SK-N-SH (cell line): ENCODE data around the gene ZNF827. TPM values are rescaled to one million over a fixed set of nuclear protein-coding genes. Genes with fewer than 3 reads are reported as not detected.

Source experiments
- CTCF ChIA-PET: fragments of 300-600, 350-600 bp; formaldehyde crosslinking; extraction: SDS; loops from one replicate; lab custom pipeline; 2021; lab: Yijun Ruan, JAX
- POLR2A ChIA-PET: fragments of 350-600 bp; sonication (Branson Sonifier 250); formaldehyde crosslinking; extraction: SDS; loops from one replicate; lab custom pipeline; 2020; ENCODE audit warnings: antibody characterized with exemption, inconsistent platforms; lab: Yijun Ruan, JAX
- DNase-seq: peaks from one replicate; pipeline ENCODE4 v3.0.0; 2012
- H2AFZ ChIP-seq: fragments of 200-600 bp; sonication (generic); 2 replicates; pipeline ENCODE4 v1.8.1; 2016; ENCODE audit warnings: antibody characterized with exemption, mild to moderate bottlenecking, low read depth
- H3F3A ChIP-seq: fragments of 200-600 bp; sonication (generic); replicated peaks from 2 replicates; pipeline ENCODE3; 2016; ENCODE audit warnings: antibody characterized with exemption, mild to moderate bottlenecking; ENCODE audit not compliant: insufficient read depth
- H3K27ac ChIP-seq, 2 experiments: fragments of 200-500 bp in 1 of 2; fragments of 200-600 bp in 1 of 2; sonication (Bioruptor generic) in 1 of 2; sonication (generic), shearing (Covaris generic) in 1 of 2; 2 replicates each; pipeline versions ENCODE4 v1.5.1 to v1.6.1; 2014 to 2016; ENCODE audit warnings: low read depth in 2 of 2, inconsistent platforms in 1 of 2, low read length in 1 of 2, mild to moderate bottlenecking in 1 of 2, mixed read lengths in 1 of 2
- H3K27me3 ChIP-seq: fragments of 200-600 bp; sonication (generic), shearing (Covaris generic); 2 replicates; pipeline ENCODE4 v1.6.1; 2016; ENCODE audit warnings: mixed run types; ENCODE audit not compliant: insufficient read depth
- H3K36me3 ChIP-seq, 2 experiments: fragments of 200-500 bp in 1 of 2; fragments of 200-600 bp in 1 of 2; sonication (Bioruptor generic) in 1 of 2; sonication (generic) in 1 of 2; replicated peaks in 1 of 2; 2 replicates each; pipeline versions ENCODE3 to v1.5.1; 2014 to 2016; ENCODE audit warnings: low read length in 1 of 2, mild to moderate bottlenecking in 1 of 2; ENCODE audit not compliant: insufficient read depth in 2 of 2, control insufficient read depth in 1 of 2
- H3K4me1 ChIP-seq, 2 experiments: fragments of 200-500 bp in 1 of 2; fragments of 200-600 bp in 1 of 2; sonication (Bioruptor generic) in 1 of 2; sonication (generic), shearing (Covaris generic) in 1 of 2; 2 replicates each; pipeline versions ENCODE4 v1.5.1 to v1.6.1; 2014 to 2016; ENCODE audit warnings: low read depth in 1 of 2, low read length in 1 of 2, mixed run types in 1 of 2; ENCODE audit not compliant: insufficient read depth in 2 of 2, control insufficient read depth in 1 of 2
- H3K4me2 ChIP-seq: fragments of 200-600 bp; sonication (generic), shearing (Covaris generic); 2 replicates; pipeline ENCODE4 v1.6.1; 2017; ENCODE audit warnings: mixed run types
- H3K4me3 ChIP-seq, 2 experiments: fragments of 200-500 bp in 1 of 2; fragments of 200-600 bp in 1 of 2; sonication (Bioruptor generic) in 1 of 2; sonication (generic), shearing (Covaris generic) in 1 of 2; 2 replicates each; pipeline versions ENCODE4 v1.5.1 to v1.8.1; 2014 to 2016; ENCODE audit warnings: low read depth in 2 of 2, inconsistent platforms in 1 of 2, low read length in 1 of 2, mild to moderate bottlenecking in 1 of 2, mixed read lengths in 1 of 2, moderate library complexity in 1 of 2
- H3K79me2 ChIP-seq: fragments of 200-600 bp; sonication (generic); 2 replicates; pipeline ENCODE4 v1.8.1; 2017; ENCODE audit warnings: mild to moderate bottlenecking; ENCODE audit not compliant: insufficient read depth
- H3K9ac ChIP-seq: fragments of 200-600 bp; sonication (generic); 2 replicates; pipeline ENCODE4 v1.6.1; 2017; ENCODE audit warnings: mixed run types
- H3K9me2 ChIP-seq: fragments of 200-600 bp; sonication (generic); 2 replicates; pipeline ENCODE4 v1.6.1; 2017; ENCODE audit warnings: mixed run types
- H3K9me3 ChIP-seq: fragments of 200-600 bp; sonication (generic); 2 replicates; pipeline ENCODE4 v1.6.1; 2017; ENCODE audit warnings: mixed run types, mild to moderate bottlenecking, moderate library complexity
- H4K20me1 ChIP-seq: fragments of 200-600 bp; sonication (generic); 2 replicates; pipeline ENCODE4 v1.6.1; 2017; ENCODE audit warnings: mild to moderate bottlenecking, mixed run types; ENCODE audit not compliant: insufficient read depth
- ELF1 ChIP-seq: IDR thresholded peaks from 2 replicates; pipeline ENCODE4 v1.4.0; 2012
- EP300 ChIP-seq, 2 experiments: IDR thresholded peaks; 2 replicates each; pipeline versions ENCODE4 v1.4.0 to v1.6.1; 2012; ENCODE audit warnings: borderline replicate concordance in 1 of 2, low read depth in 1 of 2, low read length in 1 of 2
- EZH2phosphoT487 ChIP-seq: fragments of 200-600 bp; sonication (generic); IDR thresholded peaks from 2 replicates; pipeline ENCODE4 v1.6.1; 2017; ENCODE audit warnings: low read depth, mixed run types, mild to moderate bottlenecking, antibody characterized with exemption, moderate library complexity, borderline replicate concordance
- FOXJ3 ChIP-seq: sonication (generic); formaldehyde crosslinking; IDR thresholded peaks from 2 replicates; pipeline ENCODE4 v1.5.1; 2020; ENCODE audit warnings: mild to moderate bottlenecking, missing genetic modification reagents
- FOXM1 ChIP-seq: IDR thresholded peaks from 2 replicates; pipeline ENCODE4 v1.4.0; 2012; ENCODE audit warnings: low read depth, mild to moderate bottlenecking
- GABPA ChIP-seq: IDR thresholded peaks from 2 replicates; pipeline ENCODE4 v1.4.0; 2012; ENCODE audit warnings: low read depth, mild to moderate bottlenecking
- GATA2 ChIP-seq: sonication (generic); formaldehyde crosslinking; IDR thresholded peaks from 2 replicates; pipeline ENCODE4 v1.5.0; 2020; ENCODE audit warnings: mild to moderate bottlenecking, missing genetic modification reagents
- JUND ChIP-seq: IDR thresholded peaks from 2 replicates; pipeline ENCODE4 v1.4.0; 2012
- MEF2A ChIP-seq: IDR thresholded peaks from 2 replicates; pipeline ENCODE4 v1.4.0; 2012; ENCODE audit warnings: low read depth, borderline replicate concordance
- MXI1 ChIP-seq: IDR thresholded peaks from 2 replicates; pipeline ENCODE4 v1.6.1; 2012; ENCODE audit warnings: mild to moderate bottlenecking, low read depth, low read length, improper control_type of control experiment
- NRF1 ChIP-seq: IDR thresholded peaks from 2 replicates; pipeline ENCODE4 v1.6.1; 2012; ENCODE audit warnings: low read depth, mild to moderate bottlenecking, low read length
- RCOR1 ChIP-seq: fragments of 150-350 bp; IDR thresholded peaks from 2 replicates; pipeline ENCODE4 v1.6.1; 2017; ENCODE audit warnings: antibody characterized with exemption, low read length
- RFX5 ChIP-seq: IDR thresholded peaks from 2 replicates; pipeline ENCODE4 v1.6.1; 2012; ENCODE audit warnings: mild to moderate bottlenecking, improper control_type of control experiment, low read length
- TAF1 ChIP-seq: IDR thresholded peaks from 2 replicates; pipeline ENCODE4 v1.6.1; 2012; ENCODE audit warnings: low read depth, mild to moderate bottlenecking, low read length, moderate library complexity, borderline replicate concordance
- TCF12 ChIP-seq: IDR thresholded peaks from 2 replicates; pipeline ENCODE4 v1.4.0; 2012
- TEAD4 ChIP-seq: IDR thresholded peaks from 2 replicates; pipeline ENCODE4 v1.4.0; 2012; ENCODE audit warnings: mild to moderate bottlenecking, borderline replicate concordance; ENCODE audit not compliant: insufficient read depth
- WGBS: methylation state at CpG from one replicate; pipeline ENCODE4 v1.1.6; 2017; ENCODE audit warnings: low lambda C conversion rate; 5-methylcytosine and 5-hydroxymethylcytosine counted together
- polyA plus RNA-seq, 3 experiments: library from polyadenylated mRNA; depleted of rRNA; stranded (reverse); fragments of >200 nt; gene quantifications; 2 replicates each; pipeline ENCODE4 v1.2.3, GENCODE V29; 2012
- TF ChIP-seq, protein P1 (sequence below): IDR thresholded peaks from 2 replicates; pipeline ENCODE4 v1.4.0; 2012; ENCODE audit warnings: low read depth
- TF ChIP-seq, protein P2 (sequence below): fragments of 150-350 bp; IDR thresholded peaks from 2 replicates; pipeline ENCODE4 v1.6.1; 2017; ENCODE audit warnings: antibody characterized with exemption, low read length, low read depth, borderline replicate concordance
- TF ChIP-seq, protein P3 (sequence below): IDR thresholded peaks from 2 replicates; pipeline ENCODE4 v1.4.0; 2012; ENCODE audit warnings: low read depth, borderline replicate concordance

ZNF827 gene
- polyA plus RNA-seq, 1 of the 3 experiments (the other 2 are of a cell fraction): 23.2 TPM

DNA sequence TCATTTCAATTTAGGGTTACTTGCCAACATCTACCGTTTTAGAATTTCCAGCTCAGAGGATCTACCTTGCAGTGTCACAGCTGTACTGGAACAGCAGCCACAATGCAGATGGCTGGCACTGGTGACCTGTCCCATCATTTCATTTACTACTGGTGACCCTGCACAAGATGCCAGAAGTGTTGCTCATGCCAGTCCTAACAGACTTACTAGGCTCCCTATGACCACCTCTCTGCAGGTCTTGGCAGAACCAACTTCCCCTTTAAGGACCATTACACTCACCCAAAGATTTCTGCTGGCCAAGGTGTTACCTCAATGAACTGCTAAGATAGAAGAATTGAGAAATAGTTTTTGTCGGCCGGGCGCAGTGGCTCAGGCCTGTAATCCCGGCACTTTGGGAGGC, 151.8 kb downstream of the ZNF827 start:
- 94% methylated on average over 5 of the region's 5 CpGs for WGBS
- ChIA-PET POLR2A (no interaction called here), CTCF (no interaction called here)
- DNase-seq: no peak
- no peaks in the 10 kb centered on the region for H3K27me3 ChIP-seq
- no peak overlapping the region for H3K9ac ChIP-seq
- peaks cover 8 to 17% of the 10 kb centered on the region in 2 experiments for H3K36me3 ChIP-seq
- H3K27ac ChIP-seq: no peak overlapping the region
- TF ChIP-seq GABPA: no peak
- no peak for TF ChIP-seq TAF1
- TF ChIP-seq MXI1: no peak
- TF ChIP-seq, protein P1, sequence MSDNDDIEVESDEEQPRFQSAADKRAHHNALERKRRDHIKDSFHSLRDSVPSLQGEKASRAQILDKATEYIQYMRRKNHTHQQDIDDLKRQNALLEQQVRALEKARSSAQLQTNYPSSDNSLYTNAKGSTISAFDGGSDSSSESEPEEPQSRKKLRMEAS: no peak
- no peak for TF ChIP-seq FOXJ3 (CRISPR knock-in tag)
- TF ChIP-seq EP300 (IDR thresholded peaks at IDR 0.05; ENCODE audit: borderline replicate concordance in 1 of 2, low read depth in 1 of 2, low read length in 1 of 2): no peak
- peaks cover 4% of the 10 kb centered on the region; the same call in 1 of the 2 replicates for H3K79me2 ChIP-seq
- H3K4me2 ChIP-seq: no peak overlapping the region
- H3K4me3 ChIP-seq: no peak overlapping the region
- peaks cover 3% of the 10 kb centered on the region for H3F3A ChIP-seq
- H3K9me3 ChIP-seq: no peaks in the 10 kb centered on the region
- H3K9me2 ChIP-seq: no peaks in the 10 kb centered on the region
- H2AFZ ChIP-seq: no peak overlapping the region
- no peaks in the 10 kb centered on the region for H3K4me1 ChIP-seq
- no peaks in the 10 kb centered on the region for H4K20me1 ChIP-seq

DNA sequence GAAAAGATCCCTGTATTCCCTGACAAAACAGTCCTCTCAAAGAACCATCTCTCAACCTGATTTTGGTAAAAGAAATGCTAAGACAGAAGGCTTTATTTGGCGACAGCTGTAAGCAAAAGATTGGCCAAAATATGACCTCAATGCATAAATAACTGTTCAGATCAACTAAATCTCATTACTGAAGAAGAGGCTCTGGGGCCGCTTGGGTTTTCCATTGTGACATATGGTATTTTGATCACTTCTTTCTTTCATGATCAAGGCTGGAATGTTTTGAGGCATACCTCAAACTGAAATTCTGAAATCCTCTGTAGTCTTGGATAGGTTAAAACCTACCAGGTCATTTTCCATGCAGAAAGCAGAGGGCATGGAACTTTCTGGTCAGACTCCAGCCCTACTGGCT, 152.4 kb downstream of the ZNF827 start:
- no peak for TF ChIP-seq EP300 (IDR thresholded peaks at IDR 0.05; ENCODE audit: borderline replicate concordance in 1 of 2, low read depth in 1 of 2, low read length in 1 of 2)
- TF ChIP-seq, protein P2, sequence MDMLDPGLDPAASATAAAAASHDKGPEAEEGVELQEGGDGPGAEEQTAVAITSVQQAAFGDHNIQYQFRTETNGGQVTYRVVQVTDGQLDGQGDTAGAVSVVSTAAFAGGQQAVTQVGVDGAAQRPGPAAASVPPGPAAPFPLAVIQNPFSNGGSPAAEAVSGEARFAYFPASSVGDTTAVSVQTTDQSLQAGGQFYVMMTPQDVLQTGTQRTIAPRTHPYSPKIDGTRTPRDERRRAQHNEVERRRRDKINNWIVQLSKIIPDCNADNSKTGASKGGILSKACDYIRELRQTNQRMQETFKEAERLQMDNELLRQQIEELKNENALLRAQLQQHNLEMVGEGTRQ: no peak
- TF ChIP-seq, protein P3, sequence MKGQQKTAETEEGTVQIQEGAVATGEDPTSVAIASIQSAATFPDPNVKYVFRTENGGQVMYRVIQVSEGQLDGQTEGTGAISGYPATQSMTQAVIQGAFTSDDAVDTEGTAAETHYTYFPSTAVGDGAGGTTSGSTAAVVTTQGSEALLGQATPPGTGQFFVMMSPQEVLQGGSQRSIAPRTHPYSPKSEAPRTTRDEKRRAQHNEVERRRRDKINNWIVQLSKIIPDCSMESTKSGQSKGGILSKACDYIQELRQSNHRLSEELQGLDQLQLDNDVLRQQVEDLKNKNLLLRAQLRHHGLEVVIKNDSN: no peak
- TF ChIP-seq, all 33 proteins: peak for 0
- CTCF ChIA-PET: no interaction called here
- Histone ChIP-seq H3K27ac (no peak overlapping the region), H3K4me2 (no peak overlapping the region), H3K27me3 (no peaks in the 10 kb centered on the region), H3K9me2 (no peaks in the 10 kb centered on the region), H3K79me2 (peaks cover 4% of the 10 kb centered on the region; the same call in 1 of the 2 replicates), H3K9me3 (no peaks in the 10 kb centered on the region), H2AFZ (no peak overlapping the region), H3K4me1 (no peaks in the 10 kb centered on the region), H3F3A (peaks cover 3% of the 10 kb centered on the region), H4K20me1 (no peaks in the 10 kb centered on the region), H3K36me3 (peaks cover 6 to 17% of the 10 kb centered on the region in 2 experiments), H3K4me3 (no peak overlapping the region), H3K9ac (no peak overlapping the region)
- no peak for DNase-seq
- POLR2A ChIA-PET: no interaction called here
- 91% methylated on average over 2 of the region's 2 CpGs for WGBS

DNA sequence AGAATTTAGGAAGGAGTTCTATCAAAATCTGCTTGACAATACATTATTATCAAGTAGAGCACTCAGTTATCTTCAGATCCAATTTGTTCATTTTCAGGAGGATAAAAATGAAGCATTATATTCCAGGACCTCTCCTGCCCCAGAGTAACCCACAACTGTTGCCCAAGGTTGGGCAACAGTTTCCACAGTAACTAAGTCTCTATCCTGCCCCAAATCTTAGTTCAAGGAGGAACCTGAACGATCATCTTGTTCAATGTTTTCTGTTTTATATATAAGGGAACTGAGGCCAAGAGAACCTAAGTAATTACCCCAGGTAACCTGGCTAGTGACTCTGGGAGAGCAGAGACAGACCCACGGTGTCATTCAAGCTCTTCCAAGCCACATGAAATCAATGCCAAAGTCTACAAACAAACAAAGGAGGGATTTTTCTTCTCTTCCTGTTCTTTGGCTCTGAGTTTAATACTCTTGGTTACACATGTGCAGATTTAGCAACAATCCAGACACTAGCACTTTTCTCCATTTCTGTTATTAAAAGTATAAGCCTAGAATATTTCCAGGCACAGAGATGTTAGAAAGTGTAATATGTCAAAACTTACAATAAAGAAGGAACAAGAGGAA, 153.1 kb downstream of the ZNF827 start:
- Histone ChIP-seq H3F3A (peaks cover 3% of the 10 kb centered on the region), H4K20me1 (no peaks in the 10 kb centered on the region), H3K79me2 (peaks cover 4% of the 10 kb centered on the region; the same call in 1 of the 2 replicates), H3K9ac (no peak overlapping the region), H3K9me3 (no peaks in the 10 kb centered on the region), H2AFZ (no peak overlapping the region), H3K4me2 (no peak overlapping the region), H3K27ac (no peak overlapping the region), H3K27me3 (no peaks in the 10 kb centered on the region), H3K36me3 (peaks cover 6 to 17% of the 10 kb centered on the region in 2 experiments), H3K4me3 (no peak overlapping the region), H3K4me1 (no peaks in the 10 kb centered on the region), H3K9me2 (no peaks in the 10 kb centered on the region)
- WGBS: 81% methylated on average over 2 of the region's 2 CpGs
- CTCF ChIA-PET: no interaction called here
- DNase-seq: no peak
- POLR2A ChIA-PET: no interaction called here
- no peak for TF ChIP-seq FOXM1
- no peak for TF ChIP-seq MEF2A
- TF ChIP-seq ELF1: no peak
- no peak for TF ChIP-seq EZH2phosphoT487
- TF ChIP-seq JUND: no peak
- no peak for TF ChIP-seq FOXJ3 (CRISPR knock-in tag)
- TF ChIP-seq GATA2 (CRISPR knock-in tag): no peak
- TF ChIP-seq, protein P2: no peak
- TF ChIP-seq, protein P1: no peak
- no peak for TF ChIP-seq TCF12
- no peak for TF ChIP-seq TEAD4
- TF ChIP-seq NRF1: no peak
- no peak for TF ChIP-seq RFX5
- no peak for TF ChIP-seq RCOR1
